HG03342 (cell line): Measurements from ENCODE around the gene ATXN1.
"Not testable (repeated sequence)": the region's sequence is repeated elsewhere in the genome, so short reads cannot be mapped to it uniquely, and the experiment has no call there.

Experiments used
- ATAC-seq: cut with Tn5 transposase; IDR thresholded peaks from one replicate; pipeline ENCODE4 v1.9.1; 2021; ENCODE audit warnings: mild to moderate bottlenecking, moderate library complexity; ENCODE audit not compliant: unreplicated experiment

Gene ATXN1

DNA sequence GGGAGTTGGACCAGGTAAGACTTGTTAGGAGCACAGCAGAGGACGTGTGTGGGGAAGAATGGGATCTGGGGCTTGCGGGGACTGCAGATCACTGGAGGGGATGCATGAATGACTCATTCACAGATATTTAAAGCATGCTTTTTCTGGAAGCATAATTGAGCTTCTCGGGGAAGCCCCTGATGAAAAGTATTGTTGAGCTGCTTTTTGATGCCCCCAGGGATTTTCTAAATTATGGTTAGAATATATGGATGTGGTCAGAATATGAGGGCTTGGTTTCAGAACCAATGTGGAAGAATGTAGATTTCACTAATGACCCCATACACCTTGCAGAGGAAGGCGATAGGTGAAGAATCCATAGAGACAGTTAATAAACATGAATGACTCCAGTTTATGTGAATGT, 486.8 kb downstream of the ATXN1 start:
- no peak for ATAC-seq

DNA sequence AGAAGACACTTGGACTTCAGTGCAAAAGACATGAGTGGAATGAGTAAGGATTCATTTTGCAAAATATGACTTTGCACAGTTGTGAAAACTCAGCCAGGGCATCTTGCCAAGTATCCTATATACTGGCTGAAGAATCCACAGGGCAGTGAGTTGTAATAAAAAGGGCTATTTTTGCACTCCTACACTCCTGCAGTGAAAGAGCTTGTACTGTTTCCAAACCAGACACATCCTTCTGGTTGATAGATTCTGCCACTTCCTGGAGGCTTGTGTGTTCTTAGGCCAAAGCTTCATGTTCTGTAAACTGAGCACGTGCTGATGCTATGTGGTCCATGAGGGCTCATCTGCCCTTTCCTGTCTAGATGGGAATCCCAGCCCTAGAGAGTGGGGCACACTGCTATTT, 488.0 kb downstream of the ATXN1 start:
- no peak for ATAC-seq

DNA sequence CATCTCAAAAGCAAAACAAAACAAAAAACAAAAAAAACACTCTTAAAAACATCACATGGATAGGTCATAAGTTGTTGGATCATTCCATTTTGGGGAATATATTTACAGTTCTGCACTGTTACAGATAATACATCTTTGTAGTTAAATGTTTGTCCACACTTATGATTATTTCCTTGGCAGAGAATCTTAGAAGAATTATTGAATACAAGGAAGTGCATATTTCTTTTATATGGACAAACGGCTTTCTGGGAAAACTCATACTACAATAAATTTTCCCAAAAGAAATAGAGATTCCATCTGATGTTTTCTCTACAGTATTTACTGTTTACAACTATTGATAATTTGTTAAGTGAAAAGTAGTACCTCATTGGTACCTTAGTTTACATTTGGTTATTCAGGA, 489.1 kb downstream of the ATXN1 start:
- ATAC-seq, result no peak

DNA sequence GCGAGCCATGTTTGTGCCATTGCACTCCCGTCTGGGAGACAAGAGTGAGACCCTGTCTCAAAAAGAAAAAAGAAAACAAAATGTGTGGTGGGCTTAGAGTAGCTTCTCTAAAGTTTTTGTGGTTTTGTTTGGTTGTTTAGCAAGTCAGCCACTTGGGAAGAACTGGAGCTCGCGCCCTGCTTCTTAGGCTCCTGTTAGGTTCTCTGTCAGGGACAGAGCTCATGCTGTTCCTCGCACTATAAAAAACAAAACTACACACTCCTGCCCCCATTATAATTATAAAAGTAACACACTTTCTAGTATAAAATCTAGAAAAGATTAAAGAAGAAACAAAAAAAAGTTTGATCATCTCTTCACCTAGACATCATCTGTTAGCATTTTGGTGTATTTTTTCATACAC, 489.8 kb downstream of the ATXN1 start:
- ATAC-seq, result no peak

DNA sequence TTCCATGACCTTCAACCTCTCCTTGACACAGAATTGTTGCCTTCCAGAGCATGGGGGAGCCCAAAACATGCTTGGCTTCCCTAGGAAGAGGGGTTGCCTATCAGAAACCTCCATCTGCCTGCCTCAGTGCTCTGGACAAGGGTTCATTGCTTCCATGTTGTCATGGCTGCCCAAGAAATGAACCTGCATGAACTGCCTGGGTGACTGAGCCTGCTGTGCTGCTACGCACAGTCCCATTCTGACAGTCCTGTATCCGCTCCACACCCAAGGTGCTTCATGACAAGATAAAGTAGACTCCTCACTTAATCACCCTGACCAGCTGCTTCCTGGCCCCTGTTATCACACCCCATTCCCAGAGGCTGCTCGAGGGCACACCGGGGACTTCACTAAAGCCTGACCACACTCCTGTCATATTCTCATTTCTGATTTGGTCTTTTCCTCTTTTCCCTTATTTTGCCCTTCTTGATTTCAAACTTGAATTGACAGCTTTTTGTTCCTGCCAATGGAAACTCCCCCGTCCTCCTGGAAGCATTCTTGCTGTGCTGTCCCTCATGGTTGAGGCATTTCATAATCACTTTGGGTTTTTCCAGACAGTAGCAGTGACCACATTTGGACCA, 491.0 kb downstream of the ATXN1 start:
- ATAC-seq, result no peak

DNA sequence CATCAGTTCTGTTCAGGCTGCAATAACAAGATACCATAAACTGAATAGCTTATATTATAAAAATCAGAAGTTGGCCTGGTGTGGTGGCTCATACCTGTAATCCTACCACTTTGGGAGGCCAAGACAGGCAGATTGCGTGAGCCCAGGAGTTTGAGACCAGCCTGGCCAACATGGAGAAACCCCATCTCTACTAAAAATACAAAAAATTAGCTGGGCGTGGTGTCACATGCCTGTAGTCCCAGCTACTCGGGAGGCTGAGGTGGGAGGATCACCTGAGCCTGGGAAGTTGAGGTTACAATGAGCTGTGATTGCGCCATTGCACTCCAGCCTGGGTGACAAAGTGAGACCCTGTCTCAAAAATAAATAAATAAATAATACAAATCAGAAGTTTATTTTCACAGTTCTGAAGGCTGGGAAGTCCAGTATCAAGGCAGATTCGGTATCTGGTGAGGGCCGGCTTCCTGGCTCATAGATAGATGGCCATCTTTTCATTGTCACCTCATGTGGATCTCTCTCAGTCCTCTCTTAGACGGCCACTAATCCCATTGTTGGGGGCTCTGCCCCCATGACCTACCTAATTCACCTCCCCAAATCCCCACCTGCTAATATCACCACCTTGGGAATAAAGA, 491.7 kb downstream of the ATXN1 start:
- not testable (repeated sequence) for ATAC-seq

DNA sequence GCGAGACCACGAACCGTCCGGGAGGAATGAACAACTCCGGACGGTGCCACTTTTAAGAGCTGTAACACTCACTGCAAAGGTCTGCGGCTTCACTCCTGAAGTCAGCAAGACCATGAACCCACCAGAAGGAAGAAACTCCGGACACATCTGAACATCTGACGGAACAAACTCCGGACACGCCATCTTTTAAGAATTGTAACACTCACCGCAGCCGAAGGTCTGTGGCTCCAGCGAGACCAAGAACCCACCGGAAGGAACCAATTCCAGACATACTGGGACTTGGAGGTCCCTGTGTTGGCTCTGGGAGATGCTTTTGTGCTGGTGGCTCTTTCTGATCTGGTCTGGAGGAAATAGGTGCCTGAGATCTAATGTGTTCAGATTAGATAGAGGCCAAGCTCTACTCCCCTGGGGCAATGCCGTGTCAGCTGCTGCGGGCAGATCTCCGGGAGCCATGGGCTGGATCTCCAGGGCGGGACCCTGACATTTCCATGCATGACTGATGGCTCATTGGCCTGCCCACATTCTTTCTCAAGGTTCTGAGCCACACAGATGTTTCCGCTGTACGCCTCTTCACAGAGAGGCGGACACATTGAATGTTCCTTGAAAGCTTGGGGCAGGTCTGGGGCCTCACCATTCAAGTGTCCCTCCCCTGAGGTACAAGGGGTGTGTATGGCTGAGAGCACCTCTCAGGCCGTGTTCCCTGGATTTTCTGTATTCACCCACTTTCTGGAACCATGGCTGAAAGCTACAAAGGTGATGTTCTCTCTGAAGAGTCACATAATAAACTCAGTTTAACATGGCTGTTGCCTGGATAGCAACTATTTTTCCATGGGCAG, 493.6 kb downstream of the ATXN1 start:
- no peak for ATAC-seq

DNA sequence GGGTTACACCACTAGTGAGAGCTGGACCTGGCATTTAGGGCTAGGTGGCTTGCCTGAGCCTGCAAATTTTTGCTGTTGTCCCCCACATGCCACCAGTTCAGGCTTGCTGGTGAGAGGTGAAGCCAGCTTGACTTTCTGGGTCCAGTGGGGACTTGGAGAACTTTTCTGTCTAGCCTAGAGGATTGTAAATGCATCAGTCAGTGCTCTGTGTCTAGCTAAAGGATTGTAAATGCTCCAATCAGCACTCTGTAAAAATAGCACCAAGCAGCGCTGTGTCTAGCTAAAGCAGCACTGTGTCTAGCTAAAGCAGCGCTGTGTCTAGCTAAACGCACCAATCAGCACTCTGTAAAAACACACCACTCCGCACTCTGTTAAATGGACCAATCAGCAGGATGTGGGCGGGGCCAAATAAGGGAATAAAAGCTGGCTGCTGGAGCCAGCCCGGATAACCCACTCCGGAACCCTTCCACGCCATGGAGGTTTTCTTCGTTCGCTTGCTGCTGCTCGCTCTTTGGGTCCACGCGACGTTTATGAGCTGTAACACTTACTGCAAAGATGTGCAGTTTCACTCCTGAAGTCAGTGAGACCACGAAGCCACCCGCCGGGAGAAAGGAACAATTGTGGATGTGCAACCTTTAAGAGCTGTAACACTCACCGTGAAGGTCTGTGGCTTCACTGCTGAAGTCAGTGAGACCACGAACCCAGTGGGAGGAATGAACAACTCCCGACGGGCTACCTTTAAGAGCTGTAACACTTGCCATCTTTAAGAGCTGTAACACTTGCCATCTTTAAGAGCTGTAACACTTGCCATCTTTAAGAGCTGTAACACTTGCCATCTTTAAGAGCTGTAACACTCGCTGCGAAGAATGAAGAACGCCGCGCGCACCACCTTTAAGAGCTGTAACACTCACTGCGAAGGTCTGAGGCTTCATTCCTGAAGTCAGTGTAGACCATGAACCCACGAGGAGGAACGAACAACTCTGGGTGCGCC, 495.6 kb downstream of the ATXN1 start:
- ATAC-seq, result no peak

DNA sequence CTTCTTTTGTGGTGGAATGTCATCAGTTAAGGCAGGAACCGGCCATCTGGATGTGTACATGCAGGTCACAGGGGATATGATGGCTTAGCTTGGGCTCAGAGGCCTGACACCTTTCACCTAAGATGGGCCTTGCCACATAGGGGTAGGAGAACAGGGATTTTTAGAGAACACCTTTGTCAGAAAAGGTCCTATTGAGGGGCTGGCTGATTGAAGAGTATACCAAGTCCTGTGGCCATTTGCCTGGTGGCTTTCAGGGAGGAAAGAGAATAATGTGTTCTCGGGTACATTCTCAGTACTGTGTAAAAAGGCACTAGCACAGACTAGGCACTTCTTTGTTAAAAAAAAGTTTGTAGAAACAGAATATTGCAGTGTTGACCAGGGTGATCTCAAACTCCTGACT, 496.5 kb downstream of the ATXN1 start:
- no peak for ATAC-seq

DNA sequence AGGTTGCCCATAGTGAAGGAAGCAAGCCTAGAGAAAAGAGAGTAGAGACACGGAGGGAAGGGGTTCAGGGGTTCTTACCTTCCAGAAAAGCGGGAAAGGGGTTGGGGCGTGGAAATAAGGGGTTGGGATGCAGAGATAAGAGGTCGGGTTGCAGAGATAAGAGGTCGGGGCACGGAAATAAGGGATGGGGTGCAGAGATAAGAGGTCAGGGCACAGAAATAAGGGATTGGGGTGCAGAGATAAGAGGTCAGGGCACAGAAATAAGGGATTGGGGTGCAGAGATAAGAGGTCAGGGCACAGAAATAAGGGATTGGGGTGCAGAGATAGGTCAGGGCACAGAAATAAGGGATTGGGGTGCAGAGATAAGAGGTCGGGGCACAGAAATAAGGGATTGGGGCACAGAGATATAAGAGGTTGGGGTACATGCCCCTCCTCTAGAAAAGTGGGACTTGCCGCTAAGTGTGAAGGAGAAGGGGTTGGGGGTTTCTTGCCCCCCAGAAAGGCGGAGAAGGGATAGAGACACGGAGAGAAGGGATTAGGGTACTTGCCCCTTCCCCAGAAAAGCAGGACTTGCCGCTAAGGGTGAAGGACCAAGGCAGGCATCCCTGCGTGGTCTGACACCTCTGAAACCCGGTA, 497.7 kb downstream of the ATXN1 start:
- not testable (repeated sequence) for ATAC-seq

DNA sequence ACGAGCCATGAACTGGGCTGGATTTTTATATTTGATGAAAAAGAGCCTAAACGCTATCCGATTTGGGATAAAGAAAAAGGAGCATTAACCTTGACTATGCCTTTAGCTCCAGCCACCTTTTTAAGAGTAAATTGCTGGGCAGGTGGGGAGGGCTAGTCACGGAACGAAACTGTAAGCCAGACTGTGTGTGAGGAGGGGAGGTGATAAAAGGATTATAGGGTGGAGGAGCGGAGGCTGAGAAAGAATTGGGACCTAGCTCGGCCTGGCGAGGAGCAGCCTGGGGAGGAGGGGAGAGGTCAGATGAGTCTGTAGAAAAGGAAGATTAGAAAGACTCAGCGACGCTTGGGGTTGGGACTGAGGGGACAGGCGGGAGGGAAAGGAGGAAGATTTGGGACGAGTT, 498.5 kb downstream of the ATXN1 start:
- ATAC-seq, result not testable (repeated sequence)

DNA sequence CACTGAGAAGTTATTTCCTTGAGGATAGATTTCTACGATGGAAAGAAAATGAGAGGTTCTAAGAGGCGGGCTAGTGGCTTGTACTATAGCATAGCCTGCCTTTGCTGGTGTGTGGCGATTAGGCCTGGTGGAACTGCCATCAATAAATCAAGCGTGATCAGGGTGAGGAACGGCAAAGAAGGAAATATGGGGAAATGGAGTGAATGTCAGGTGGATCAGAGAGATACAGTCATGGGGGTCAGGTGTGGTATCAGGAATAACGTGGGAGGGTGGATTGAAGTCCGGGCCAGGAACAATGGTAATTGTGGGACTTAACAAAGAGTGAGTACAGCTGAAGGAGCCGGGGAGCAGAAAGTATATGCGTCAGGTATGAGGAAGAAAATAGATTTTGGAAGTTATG, 500.7 kb downstream of the ATXN1 start:
- not testable (repeated sequence) for ATAC-seq

DNA sequence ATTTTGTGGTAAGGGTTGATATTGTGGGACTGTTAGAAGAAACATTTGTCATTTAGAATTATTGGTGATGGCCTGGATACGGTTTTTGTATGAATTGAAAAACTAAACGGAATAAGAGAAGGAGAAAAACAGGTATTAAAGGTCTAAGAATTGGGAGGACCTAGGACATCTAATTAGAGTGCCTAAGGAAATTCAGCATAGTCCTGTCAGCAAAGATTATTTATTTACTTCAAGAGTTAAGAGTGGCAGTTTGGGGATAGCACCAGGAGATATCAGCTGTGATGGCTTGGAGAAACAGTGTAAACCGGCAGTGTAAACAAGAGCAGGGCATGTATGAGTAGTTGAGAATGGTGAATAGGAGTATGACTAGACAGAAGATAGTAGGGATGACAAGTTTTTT, 501.7 kb downstream of the ATXN1 start:
- ATAC-seq, result not testable (repeated sequence)

DNA sequence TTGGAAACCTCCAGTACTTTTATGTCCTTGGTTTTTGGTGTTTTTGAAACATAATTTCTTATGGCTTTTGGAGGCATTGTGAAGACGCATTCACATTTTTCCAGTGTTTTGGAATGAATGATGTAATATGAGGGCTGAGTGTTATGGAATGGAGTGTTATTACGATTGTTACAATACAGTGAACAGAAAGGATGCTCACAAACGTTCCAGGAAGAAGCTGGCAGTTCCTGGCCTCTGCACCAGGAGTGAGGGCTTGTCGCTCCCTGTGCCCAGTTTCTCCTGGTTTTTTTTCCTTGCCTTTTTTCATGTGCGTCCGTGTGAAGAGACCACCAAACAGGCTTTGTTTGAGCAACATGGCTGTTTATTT, 502.6 kb downstream of the ATXN1 start:
- ATAC-seq, result no peak

DNA sequence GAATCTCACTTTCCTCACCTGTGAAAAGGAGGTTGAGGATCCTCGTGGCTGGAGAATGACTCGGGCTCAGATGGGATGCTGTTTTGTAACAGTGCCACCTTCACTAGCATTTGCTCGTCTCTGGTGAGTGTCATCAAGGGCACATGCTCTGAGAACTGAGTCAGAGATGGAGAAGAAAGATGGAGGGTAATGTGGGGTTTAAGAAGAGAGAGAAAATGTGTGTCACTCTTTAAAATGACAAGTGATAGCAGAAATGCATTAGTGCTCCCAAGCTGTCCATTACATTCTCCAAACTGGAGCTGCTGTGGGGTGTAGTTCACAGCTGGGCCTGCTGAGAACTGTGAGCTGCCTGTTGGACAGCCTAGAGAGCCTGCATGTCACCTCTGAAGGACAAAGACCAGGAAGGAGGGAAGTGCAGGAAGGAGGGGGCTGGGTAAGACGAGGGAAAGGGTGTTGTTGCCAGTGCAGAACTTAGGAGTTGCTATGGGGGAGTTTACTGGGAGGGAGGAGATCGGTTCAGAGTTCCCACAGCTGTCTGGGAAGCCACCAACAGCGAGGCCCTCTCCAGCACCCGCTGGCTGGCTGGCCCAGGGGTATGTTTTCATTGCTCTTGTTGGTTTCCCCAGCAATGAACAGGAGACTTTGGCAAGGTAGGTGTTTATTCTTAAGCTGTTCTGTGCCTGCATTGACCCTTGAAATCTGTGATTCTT, 503.1 kb downstream of the ATXN1 start:
- no peak for ATAC-seq

DNA sequence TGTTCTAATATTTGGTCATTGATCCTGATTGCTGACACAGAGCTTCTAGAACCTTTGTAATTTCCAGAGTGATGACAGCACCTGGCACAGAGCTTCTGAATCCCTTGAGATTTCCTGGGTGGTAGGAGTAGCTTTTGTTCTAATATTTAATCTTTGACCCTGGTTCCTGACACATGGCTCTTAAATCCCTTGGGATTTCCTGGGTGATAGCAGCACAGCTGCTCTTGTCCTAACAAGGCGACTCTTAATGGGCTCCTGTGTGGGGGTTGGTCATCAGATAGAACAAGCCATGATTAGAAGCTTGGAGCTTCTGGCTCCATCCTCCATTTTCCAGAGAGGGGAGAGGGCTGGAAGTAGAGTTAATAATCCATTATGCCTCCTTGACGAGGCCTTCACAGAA, 504.5 kb downstream of the ATXN1 start:
- no peak for ATAC-seq

DNA sequence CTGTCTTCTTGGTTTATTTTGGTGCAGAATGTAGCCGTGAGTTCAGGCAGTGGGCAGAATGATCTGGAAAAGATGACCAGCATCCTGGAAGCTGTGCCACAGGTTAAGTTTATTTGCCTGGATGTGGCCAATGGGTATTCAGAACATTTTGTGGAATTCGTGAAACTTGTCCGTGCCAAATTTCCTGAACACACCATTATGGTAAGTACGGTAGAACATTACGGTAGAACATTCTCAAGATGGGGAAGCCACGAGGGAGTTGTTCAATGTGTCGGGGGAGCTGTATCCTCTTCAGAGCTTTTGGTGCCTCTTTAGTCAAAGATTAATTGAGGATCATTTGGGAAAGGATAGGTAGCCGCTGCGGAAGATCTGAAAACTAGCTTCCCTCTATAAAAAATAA, 506.7 kb downstream of the ATXN1 start:
- ATAC-seq, result no peak

DNA sequence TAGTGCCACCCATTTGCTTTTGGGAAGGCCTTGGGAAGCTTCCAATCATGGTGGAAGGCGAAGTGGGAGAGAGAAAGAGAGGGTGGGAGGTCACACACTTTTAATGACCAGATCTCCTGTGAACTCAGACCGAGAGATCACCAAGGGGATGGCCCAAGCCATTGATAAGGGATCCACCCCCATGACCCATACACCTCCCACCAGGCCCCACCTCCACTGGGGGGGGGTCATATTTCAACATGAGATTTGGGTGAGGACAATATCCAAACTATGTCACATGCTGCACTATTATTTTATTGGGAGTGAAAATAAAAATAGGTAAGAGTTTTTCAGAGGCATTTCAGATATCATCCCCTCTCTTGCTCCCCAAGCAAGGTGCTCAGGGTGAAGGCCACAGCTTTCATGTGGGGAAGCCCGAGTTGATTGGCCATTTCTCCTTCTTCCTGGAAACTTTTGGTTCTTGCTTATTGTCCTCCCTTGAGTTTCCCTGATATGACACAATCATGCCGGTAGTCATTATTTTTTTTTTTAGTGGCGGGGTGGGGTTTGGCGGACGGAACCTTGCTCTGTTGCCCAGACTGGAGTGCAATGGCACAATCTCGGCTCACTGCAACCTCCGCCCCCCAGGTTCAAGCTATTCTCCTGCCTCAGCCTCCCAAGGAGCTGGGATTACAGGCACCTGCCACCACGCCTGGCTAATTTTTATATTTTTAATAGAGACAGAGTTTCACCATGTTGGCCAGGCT, 507.7 kb downstream of the ATXN1 start:
- ATAC-seq, result no peak

DNA sequence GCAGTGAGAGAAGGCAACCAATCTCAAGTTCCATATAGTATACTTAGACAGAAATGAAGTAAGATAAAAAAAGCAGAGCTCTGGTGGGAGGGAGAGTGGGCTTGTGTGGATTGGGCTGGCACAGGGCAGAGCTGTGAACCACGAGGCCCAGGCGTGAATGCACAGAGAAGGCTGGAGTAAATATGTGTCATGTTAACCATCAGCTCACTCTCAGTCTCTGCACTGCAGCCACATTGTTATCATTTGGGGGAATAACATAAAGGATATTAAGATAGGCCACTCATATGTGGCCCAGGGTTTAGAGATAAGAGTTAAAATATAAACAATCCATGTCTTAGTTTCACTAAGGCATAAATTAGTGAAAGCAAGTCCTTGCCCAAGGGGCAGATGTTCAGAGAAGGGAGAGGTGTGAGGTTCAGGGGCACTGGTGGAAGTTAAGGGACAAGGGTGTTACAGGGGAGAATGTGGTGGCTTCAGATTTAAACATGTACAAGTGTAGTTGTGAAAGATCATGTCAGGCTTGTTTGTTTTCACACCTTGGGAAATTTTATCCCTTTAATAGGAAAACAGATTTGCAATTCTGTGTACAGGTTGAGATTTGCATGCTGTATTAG, 508.5 kb downstream of the ATXN1 start:
- no peak for ATAC-seq
